ENCODE measurements around the gene CCDC90B. TPM values are rescaled to one million over a fixed set of nuclear protein-coding genes. Genes with fewer than 3 reads are reported as not detected.

CCDC90B gene
- total and polyA plus RNA-seq, 2 of the 8 experiments (the other 6 are each of a cell fraction or from before 2014, with no cell fraction given): 21.8 to 54.5 TPM

DNA sequence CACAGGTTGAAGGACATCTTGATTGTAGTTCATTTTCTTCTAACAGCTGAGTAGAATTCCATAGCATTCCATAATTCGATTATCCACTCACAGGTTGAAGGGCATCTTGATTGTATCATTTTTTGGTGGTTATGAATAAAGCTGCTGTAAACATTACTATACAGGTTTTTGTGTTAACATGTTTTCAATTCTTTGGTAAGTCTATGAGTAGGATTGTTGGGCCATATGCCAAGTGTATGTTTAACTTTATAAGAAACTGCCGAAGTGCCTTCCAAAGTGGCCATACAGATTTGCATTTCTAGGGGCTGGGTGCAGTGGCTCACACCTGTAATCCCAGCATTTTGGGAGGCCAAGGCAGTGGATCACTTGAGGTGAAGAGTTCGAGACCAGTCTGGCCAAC, 48.1 kb downstream of the CCDC90B start:
- no peak for DNase-seq (ENCODE audit: low read depth in 1 of 2, low spot score in 2 of 2)
- no peaks in the 10 kb centered on the region for H3K9me3 ChIP-seq (ENCODE audit: insufficient read depth in 2 of 2, low read depth in 1 of 2, low read length in 1 of 2)
- FAIRE-seq: no peak
- no peak for TF ChIP-seq TEAD4 (IDR thresholded peaks at IDR 0.05; ENCODE audit: low read depth, low read length)
- no peak for TF ChIP-seq SP2 (IDR thresholded peaks at IDR 0.05; ENCODE audit: low read length)
- TF ChIP-seq KDM4A (IDR thresholded peaks at IDR 0.05; ENCODE audit: low read depth, low read length, severe bottlenecking): no peak
- TF ChIP-seq ZNF274 (IDR thresholded peaks at IDR 0.05; ENCODE audit: borderline replicate concordance, extremely low read depth, low read length): no peak
- no peak overlapping the region for H3K56ac ChIP-seq (replicated peaks; ENCODE audit: insufficient read length, low read depth, low read length)
- H4K20me1 ChIP-seq (replicated peaks in 1 of 2; ENCODE audit: control insufficient read depth in 1 of 2, insufficient read depth in 2 of 2, low read length in 2 of 2): no peaks in the 10 kb centered on the region
- H2AFZ ChIP-seq (ENCODE audit: low read length): no peak overlapping the region
- H3K27me3 ChIP-seq (replicated peaks in 1 of 4; ENCODE audit: control insufficient read depth in 3 of 4, extremely low read depth in 1 of 4, insufficient read depth in 3 of 4, low read length in 3 of 4): no peaks in the 10 kb centered on the region
- H3K4me1 ChIP-seq (replicated peaks in 1 of 4; ENCODE audit: control insufficient read depth in 3 of 4, insufficient read depth in 4 of 4, low read length in 3 of 4): no peaks in the 10 kb centered on the region
- ChIA-PET CTCF (ENCODE audit: partially characterized antibody) (interaction anchor here (1.0 to 7.4 kb wide), 5 partner anchors 11 to 600 kb away, joined by 3 to 69 read pairs (median 6); no protein-coding TSS in a partner anchor), POLR2A (ENCODE audit: partially characterized antibody) (no interaction called here)
- H3K23ac ChIP-seq (ENCODE audit: insufficient read length): no peak overlapping the region
- no peaks in the 10 kb centered on the region; the same call in 1 of the 2 replicates for H3K23me2 ChIP-seq (ENCODE audit: low read depth, low read length)
- no peak overlapping the region for H3K18ac ChIP-seq (ENCODE audit: extremely low read depth, low read length)
- H3K4ac ChIP-seq (replicated peaks; ENCODE audit: insufficient read length, low read depth, low read length): no peak overlapping the region
- H2BK120ac ChIP-seq (replicated peaks; ENCODE audit: low read depth, low read length): no peak overlapping the region
- no peak overlapping the region for H4K5ac ChIP-seq (ENCODE audit: insufficient read length, low read depth, low read length)
- no peak overlapping the region for H2BK20ac ChIP-seq (ENCODE audit: low read length)
- no peak overlapping the region for H2BK5ac ChIP-seq (ENCODE audit: low read depth, low read length)
- WGBS, 2 experiments (ENCODE audit: extremely low coverage in 1 of 2, insufficient coverage in 1 of 2, insufficient read length in 1 of 2, insufficient replicate concordance in 2 of 2, low coverage in 1 of 2, low lambda C conversion rate in 2 of 2, missing lambda C conversion rate in 1 of 2): 90% methylated on average over 3 of the region's 3 CpGs; no CpG with 5 or more reads in 1 of the 2 experiments
- H3K79me1 ChIP-seq (ENCODE audit: low read depth, low read length): no peaks in the 10 kb centered on the region
- no peak overlapping the region for H4K8ac ChIP-seq (ENCODE audit: extremely low read depth, insufficient read depth, low read length)
- no peak overlapping the region for H3K4me3 ChIP-seq (ENCODE audit: extremely low read depth in 1 of 4, insufficient read depth in 2 of 4, low read depth in 3 of 4, low read length in 4 of 4)
- H3K27ac ChIP-seq (ENCODE audit: low read depth, low read length): no peak overlapping the region
- H3K79me2 ChIP-seq (ENCODE audit: control insufficient read depth in 1 of 2, insufficient read depth in 2 of 2, low read length in 2 of 2): no peaks in the 10 kb centered on the region
- H3K9ac ChIP-seq (replicated peaks in 1 of 4; ENCODE audit: extremely low read depth in 1 of 4, low read depth in 3 of 4, low read length in 3 of 4): no peak overlapping the region
- H4K91ac ChIP-seq (replicated peaks; ENCODE audit: insufficient read length, low read length): no peak overlapping the region
- H3K4me2 ChIP-seq (ENCODE audit: insufficient read depth in 1 of 2, low read depth in 2 of 2, low read length in 2 of 2): no peak overlapping the region
- no peak overlapping the region for H2BK12ac ChIP-seq (ENCODE audit: low read depth, low read length)
- no peak overlapping the region for H3K14ac ChIP-seq (ENCODE audit: insufficient read length)
- H2BK15ac ChIP-seq (ENCODE audit: low read length): no peak overlapping the region
- H2AK5ac ChIP-seq (ENCODE audit: low read depth, low read length): no peak overlapping the region
- H3K36me3 ChIP-seq (ENCODE audit: control insufficient read depth in 2 of 4, insufficient read depth in 4 of 4, low read length in 3 of 4): no peaks in the 10 kb centered on the region

Measured in H1 (cell line).